ENCODE results near the gene FHOD1. TPM values are rescaled to one million over a fixed set of nuclear protein-coding genes. Genes with fewer than 3 reads are reported as not detected.
A peak's percentile ranks its signal among the peaks of the same experiment; 100 is the strongest.

FHOD1 gene
- polyA plus RNA-seq, 2 of the 4 experiments (the other 2 are of a cell fraction): 16.1 to 33.6 TPM

DNA sequence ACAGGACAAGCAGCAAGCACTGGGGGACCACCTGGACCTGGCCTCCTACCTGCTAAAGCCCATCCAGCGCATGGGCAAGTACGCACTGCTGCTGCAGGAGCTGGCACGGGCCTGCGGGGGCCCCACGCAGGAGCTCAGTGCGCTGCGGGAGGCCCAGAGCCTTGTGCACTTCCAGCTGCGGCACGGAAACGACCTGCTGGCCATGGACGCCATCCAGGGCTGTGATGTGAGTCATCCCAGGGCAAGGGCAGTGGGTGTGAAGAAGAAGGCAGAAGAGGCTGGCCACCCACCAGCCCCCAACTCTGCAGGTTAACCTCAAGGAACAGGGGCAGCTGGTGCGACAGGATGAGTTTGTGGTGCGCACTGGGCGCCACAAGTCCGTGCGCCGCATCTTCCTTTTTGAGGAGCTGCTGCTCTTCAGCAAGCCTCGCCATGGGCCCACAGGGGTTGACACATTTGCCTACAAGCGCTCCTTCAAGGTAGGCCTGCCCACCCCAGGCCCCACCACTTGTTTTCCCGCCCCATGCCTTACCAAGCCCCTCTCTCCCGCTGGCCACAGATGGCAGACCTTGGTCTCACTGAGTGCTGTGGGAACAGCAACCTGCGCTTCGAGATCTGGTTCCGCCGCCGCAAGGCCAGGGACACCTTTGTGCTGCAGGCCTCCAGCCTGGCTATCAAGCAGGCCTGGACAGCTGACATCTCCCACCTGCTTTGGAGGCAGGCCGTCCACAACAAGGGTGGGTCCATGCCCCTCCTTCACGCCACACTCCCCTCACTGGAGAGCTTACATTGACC is 39.4 kb upstream of the FHOD1 start:
- ATAC-seq (no peak), FAIRE-seq (no peak), DNase-seq (ENCODE audit: low read depth in 1 of 2, low spot score in 1 of 2) (no peak)
- Histone ChIP-seq H3K27ac (no peak overlapping the region), H3K4me3 (no peak overlapping the region), H3K4me1 (peaks cover 15% of the 10 kb centered on the region; the same call in 2 of the 3 replicates), H3K9me3 (no peaks in the 10 kb centered on the region), H3K4me2 (no peak overlapping the region)
- CTCF ChIA-PET: interaction anchor here (0.5 to 5.4 kb wide), 14 partner anchors 10 to 391 kb away, joined by 3 to 36 read pairs (median 6); partner anchors contain the start of genes FHOD1, KCTD19, LRRC36 and ZDHHC1
- WGBS (ENCODE audit: missing lambda C conversion rate): 89% methylated on average over 26 of the region's 28 CpGs
- TF ChIP-seq, protein P1, sequence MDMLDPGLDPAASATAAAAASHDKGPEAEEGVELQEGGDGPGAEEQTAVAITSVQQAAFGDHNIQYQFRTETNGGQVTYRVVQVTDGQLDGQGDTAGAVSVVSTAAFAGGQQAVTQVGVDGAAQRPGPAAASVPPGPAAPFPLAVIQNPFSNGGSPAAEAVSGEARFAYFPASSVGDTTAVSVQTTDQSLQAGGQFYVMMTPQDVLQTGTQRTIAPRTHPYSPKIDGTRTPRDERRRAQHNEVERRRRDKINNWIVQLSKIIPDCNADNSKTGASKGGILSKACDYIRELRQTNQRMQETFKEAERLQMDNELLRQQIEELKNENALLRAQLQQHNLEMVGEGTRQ (IDR thresholded peaks at IDR 0.05): no peak
- TF ChIP-seq PHF8 (IDR thresholded peaks at IDR 0.05; ENCODE audit: borderline replicate concordance, low read depth) (no peak), MAFK (IDR thresholded peaks at IDR 0.05; ENCODE audit: partially characterized antibody) (no peak), RFX5 (IDR thresholded peaks at IDR 0.05) (no peak)
- TF ChIP-seq, protein P2, sequence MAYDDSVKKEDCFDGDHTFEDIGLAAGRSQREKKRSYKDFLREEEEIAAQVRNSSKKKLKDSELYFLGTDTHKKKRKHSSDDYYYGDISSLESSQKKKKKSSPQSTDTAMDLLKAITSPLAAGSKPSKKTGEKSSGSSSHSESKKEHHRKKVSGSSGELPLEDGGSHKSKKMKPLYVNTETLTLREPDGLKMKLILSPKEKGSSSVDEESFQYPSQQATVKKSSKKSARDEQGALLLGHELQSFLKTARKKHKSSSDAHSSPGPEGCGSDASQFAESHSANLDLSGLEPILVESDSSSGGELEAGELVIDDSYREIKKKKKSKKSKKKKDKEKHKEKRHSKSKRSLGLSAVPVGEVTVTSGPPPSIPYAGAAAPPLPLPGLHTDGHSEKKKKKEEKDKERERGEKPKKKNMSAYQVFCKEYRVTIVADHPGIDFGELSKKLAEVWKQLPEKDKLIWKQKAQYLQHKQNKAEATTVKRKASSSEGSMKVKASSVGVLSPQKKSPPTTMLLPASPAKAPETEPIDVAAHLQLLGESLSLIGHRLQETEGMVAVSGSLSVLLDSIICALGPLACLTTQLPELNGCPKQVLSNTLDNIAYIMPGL (CRISPR knock-in tag; IDR thresholded peaks at IDR 0.05; ENCODE audit: borderline replicate concordance): no peak
- POLR2A ChIA-PET: interaction anchor here (0.5 kb wide), 1 partner anchor 112 kb away, joined by 3 read pairs; no protein-coding TSS in a partner anchor

- H3K9me3 ChIP-seq: no peaks in the 10 kb centered on the region
- no peak overlapping the region for H3K4me2 ChIP-seq
- H3K27ac ChIP-seq: no peak overlapping the region
- ChIA-PET CTCF (interaction anchor here (0.5 to 5.4 kb wide), 37 partner anchors 8 to 579 kb away, joined by 3 to 36 read pairs (median 4); partner anchors contain the start of genes FHOD1, KCTD19, LRRC36 and SLC9A5), POLR2A (interaction anchor here (0.7 to 1.9 kb wide), 2 partner anchors 27 to 70 kb away, joined by 3 to 4 read pairs; no protein-coding TSS in a partner anchor)
- ATAC-seq (peak; percentile 63 to 88; a peak in 5 of 6 replicates), DNase-seq (ENCODE audit: low read depth in 1 of 2, low spot score in 1 of 2) (peak; percentile 44 to 61), FAIRE-seq (no peak)
- H3K4me1 ChIP-seq: peaks cover 14% of the 10 kb centered on the region; the same call in 2 of the 3 replicates
- TF ChIP-seq SMC3 (IDR thresholded peaks at IDR 0.05) (peak; percentile 44; the same call in 2 of the 3 replicates), POLR2A (IDR thresholded peaks at IDR 0.05; ENCODE audit: low read length) (no peak), CBX2 (IDR thresholded peaks at IDR 0.05; ENCODE audit: borderline replicate concordance, low read depth) (no peak), RAD21 (conservative IDR thresholded peaks at IDR 0.05 in 1 of 2, IDR thresholded peaks at IDR 0.05 in 1 of 2) (peak; percentile 39 to 57), POLR2AphosphoS2 (conservative IDR thresholded peaks at IDR 0.05; ENCODE audit: low read length) (no peak), FOSL2 (IDR thresholded peaks at IDR 0.05) (no peak), FOSL2 (CRISPR knock-in tag; IDR thresholded peaks at IDR 0.05) (no peak), FOSB (CRISPR knock-in tag; IDR thresholded peaks at IDR 0.05) (no peak), KDM5A (IDR thresholded peaks at IDR 0.05) (no peak), HOXB5 (CRISPR knock-in tag; IDR thresholded peaks at IDR 0.05) (no peak), ESRRA (IDR thresholded peaks at IDR 0.05; ENCODE audit: borderline replicate concordance, low read length) (no peak), TFCP2L1 (CRISPR knock-in tag; IDR thresholded peaks at IDR 0.05) (no peak), CBX8 (IDR thresholded peaks at IDR 0.05) (no peak)
- TF ChIP-seq, protein P3, sequence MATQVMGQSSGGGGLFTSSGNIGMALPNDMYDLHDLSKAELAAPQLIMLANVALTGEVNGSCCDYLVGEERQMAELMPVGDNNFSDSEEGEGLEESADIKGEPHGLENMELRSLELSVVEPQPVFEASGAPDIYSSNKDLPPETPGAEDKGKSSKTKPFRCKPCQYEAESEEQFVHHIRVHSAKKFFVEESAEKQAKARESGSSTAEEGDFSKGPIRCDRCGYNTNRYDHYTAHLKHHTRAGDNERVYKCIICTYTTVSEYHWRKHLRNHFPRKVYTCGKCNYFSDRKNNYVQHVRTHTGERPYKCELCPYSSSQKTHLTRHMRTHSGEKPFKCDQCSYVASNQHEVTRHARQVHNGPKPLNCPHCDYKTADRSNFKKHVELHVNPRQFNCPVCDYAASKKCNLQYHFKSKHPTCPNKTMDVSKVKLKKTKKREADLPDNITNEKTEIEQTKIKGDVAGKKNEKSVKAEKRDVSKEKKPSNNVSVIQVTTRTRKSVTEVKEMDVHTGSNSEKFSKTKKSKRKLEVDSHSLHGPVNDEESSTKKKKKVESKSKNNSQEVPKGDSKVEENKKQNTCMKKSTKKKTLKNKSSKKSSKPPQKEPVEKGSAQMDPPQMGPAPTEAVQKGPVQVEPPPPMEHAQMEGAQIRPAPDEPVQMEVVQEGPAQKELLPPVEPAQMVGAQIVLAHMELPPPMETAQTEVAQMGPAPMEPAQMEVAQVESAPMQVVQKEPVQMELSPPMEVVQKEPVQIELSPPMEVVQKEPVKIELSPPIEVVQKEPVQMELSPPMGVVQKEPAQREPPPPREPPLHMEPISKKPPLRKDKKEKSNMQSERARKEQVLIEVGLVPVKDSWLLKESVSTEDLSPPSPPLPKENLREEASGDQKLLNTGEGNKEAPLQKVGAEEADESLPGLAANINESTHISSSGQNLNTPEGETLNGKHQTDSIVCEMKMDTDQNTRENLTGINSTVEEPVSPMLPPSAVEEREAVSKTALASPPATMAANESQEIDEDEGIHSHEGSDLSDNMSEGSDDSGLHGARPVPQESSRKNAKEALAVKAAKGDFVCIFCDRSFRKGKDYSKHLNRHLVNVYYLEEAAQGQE (IDR thresholded peaks at IDR 0.05): no peak
- TF ChIP-seq, protein P4, sequence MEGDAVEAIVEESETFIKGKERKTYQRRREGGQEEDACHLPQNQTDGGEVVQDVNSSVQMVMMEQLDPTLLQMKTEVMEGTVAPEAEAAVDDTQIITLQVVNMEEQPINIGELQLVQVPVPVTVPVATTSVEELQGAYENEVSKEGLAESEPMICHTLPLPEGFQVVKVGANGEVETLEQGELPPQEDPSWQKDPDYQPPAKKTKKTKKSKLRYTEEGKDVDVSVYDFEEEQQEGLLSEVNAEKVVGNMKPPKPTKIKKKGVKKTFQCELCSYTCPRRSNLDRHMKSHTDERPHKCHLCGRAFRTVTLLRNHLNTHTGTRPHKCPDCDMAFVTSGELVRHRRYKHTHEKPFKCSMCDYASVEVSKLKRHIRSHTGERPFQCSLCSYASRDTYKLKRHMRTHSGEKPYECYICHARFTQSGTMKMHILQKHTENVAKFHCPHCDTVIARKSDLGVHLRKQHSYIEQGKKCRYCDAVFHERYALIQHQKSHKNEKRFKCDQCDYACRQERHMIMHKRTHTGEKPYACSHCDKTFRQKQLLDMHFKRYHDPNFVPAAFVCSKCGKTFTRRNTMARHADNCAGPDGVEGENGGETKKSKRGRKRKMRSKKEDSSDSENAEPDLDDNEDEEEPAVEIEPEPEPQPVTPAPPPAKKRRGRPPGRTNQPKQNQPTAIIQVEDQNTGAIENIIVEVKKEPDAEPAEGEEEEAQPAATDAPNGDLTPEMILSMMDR (IDR thresholded peaks at IDR 0.05): peak; percentile 48
- TF ChIP-seq, protein P5, sequence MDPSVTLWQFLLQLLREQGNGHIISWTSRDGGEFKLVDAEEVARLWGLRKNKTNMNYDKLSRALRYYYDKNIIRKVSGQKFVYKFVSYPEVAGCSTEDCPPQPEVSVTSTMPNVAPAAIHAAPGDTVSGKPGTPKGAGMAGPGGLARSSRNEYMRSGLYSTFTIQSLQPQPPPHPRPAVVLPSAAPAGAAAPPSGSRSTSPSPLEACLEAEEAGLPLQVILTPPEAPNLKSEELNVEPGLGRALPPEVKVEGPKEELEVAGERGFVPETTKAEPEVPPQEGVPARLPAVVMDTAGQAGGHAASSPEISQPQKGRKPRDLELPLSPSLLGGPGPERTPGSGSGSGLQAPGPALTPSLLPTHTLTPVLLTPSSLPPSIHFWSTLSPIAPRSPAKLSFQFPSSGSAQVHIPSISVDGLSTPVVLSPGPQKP (IDR thresholded peaks at IDR 0.05; ENCODE audit: low read depth, low read length): no peak
- H3K4me3 ChIP-seq: no peak overlapping the region
- WGBS (ENCODE audit: missing lambda C conversion rate): 87% methylated on average over 29 of the region's 34 CpGs
These were observed 37.7 kb upstream of the FHOD1 start for GRCh38 chr16:67284699-67285646.
